Coronary artery (tissue), 2 donors: Measurements from ENCODE around the gene POLA2.
"Not testable (repeated sequence)": the region's sequence is repeated elsewhere in the genome, so short reads cannot be mapped to it uniquely, and the experiment has no call there.

Source experiments
- DNase-seq: peaks from one replicate; pipeline ENCODE4 v3.0.0-alpha.2; 2017; ENCODE audit warnings: low spot score
- H3K27ac ChIP-seq, 2 donors: fragments of 200-600 bp; sonication (generic); one replicate each; pipeline ENCODE4 v1.5.1; 2016 to 2019
- H3K4me3 ChIP-seq: fragments of 200-600 bp; sonication (generic); 2 replicates; pipeline ENCODE4 v1.5.1; 2016; ENCODE audit warnings: mild to moderate bottlenecking, moderate library complexity
- TF ChIP-seq, protein P1 (sequence below): fragments of 200-600 bp; sonication (generic); IDR thresholded peaks from one replicate; pipeline ENCODE4 v1.5.1; 2019; ENCODE audit warnings: antibody characterized with exemption

Gene POLA2

GRCh38 chr11:65242389-65242788, 19.4 kb upstream of the POLA2 start:
- Histone ChIP-seq H3K27ac (no peak overlapping the region), H3K4me3 (no peak overlapping the region)
- TF ChIP-seq, protein P1, sequence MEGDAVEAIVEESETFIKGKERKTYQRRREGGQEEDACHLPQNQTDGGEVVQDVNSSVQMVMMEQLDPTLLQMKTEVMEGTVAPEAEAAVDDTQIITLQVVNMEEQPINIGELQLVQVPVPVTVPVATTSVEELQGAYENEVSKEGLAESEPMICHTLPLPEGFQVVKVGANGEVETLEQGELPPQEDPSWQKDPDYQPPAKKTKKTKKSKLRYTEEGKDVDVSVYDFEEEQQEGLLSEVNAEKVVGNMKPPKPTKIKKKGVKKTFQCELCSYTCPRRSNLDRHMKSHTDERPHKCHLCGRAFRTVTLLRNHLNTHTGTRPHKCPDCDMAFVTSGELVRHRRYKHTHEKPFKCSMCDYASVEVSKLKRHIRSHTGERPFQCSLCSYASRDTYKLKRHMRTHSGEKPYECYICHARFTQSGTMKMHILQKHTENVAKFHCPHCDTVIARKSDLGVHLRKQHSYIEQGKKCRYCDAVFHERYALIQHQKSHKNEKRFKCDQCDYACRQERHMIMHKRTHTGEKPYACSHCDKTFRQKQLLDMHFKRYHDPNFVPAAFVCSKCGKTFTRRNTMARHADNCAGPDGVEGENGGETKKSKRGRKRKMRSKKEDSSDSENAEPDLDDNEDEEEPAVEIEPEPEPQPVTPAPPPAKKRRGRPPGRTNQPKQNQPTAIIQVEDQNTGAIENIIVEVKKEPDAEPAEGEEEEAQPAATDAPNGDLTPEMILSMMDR = no peak
- no peak for DNase-seq

DNA sequence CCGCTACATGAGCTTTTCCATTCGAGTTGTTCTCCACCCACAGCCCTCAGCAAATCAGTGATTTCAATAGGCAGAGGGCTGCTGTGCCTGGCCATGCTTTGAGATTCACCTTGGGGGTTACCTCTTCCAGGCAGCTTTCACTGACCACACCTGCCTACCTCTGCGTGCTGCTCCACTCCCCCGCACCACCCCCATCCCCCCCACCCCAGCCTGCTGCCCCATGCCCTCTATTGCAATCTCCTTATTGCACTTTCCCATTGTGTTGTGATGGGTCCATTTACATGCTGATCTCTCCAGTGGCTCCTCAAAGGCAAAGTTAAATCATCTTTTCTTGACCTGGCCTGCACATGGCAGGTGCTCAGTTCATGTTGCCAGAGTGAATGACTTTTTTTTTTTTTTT, 18.0 kb upstream of the POLA2 start:
- Histone ChIP-seq H3K4me3 (no peak overlapping the region), H3K27ac (no peak overlapping the region)
- TF ChIP-seq, protein P1 = no peak
- no peak for DNase-seq

DNA sequence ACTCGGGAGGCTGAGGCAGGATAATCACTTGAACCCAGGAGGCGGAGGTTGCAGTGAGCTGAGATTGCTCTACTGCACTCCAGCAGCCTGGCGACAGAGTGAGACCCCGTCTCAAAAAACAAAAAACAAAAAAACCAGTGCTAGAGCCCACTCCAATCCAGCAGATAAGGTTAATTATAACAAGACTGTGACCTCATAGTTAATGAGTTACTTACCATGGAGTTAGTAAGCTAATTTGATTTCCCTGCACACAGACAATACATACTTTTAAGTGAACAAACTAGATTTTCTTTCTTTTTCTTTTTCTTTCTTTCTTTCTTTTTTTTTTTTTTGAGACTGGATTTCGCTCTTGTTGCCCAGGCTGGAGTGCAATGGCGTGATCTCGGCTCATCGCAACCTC, 16.7 kb upstream of the POLA2 start:
- H3K27ac ChIP-seq, DNase-seq, H3K4me3 ChIP-seq: not testable (repeated sequence)

GRCh38 chr11:65246506-65246905, 15.3 kb upstream of the POLA2 start:
- TF ChIP-seq, protein P1 = no peak
- no peak for DNase-seq
- Histone ChIP-seq H3K4me3 (no peak overlapping the region), H3K27ac (no peak overlapping the region)

DNA sequence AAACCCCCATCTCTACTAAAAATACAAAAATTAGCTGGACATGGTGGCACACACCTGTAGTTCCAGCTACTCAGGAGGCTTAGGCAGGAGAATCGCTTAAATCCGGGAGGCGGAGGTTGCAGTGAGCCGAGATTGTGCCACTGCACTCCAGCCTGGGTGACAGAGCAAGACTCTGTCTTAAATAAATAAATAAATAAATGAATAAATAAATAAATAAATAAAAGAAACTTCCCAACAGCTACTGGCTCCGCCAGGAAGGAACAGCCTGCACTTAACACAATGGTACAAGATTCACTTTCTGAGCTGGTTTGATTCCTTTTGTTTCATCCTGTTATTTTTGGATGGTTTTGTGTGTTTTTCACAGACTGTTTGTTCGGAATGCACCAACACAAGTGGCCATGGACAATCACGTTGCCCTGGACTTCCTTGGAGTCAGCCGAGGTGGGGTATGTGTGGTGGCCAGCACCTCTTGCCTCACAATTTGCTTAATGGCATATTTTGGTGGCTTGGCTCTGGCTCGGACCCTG, 13.5 kb upstream of the POLA2 start:
- not testable (repeated sequence) for DNase-seq, H3K27ac ChIP-seq, H3K4me3 ChIP-seq

- Histone ChIP-seq H3K4me3 (no peak overlapping the region), H3K27ac (no peak overlapping the region)
- no peak for DNase-seq
- TF ChIP-seq, protein P1 = no peak
Observed at GRCh38 chr11:65251476-65251875, 10.3 kb upstream of the POLA2 start.

GRCh38 chr11:65254724-65255123, 7.0 kb upstream of the POLA2 start:
- TF ChIP-seq, protein P1 = no peak
- DNase-seq = no peak
- no peak overlapping the region for H3K4me3 ChIP-seq
- H3K27ac ChIP-seq = no peak overlapping the region

GRCh38 chr11:65258988-65259387, 2.8 kb upstream of the POLA2 start:
- Histone ChIP-seq H3K27ac (no peak overlapping the region), H3K4me3 (no peak overlapping the region)
- TF ChIP-seq, protein P1 = no peak
- no peak for DNase-seq
